T-helper 1 cell (primary cell): ENCODE results near the gene TSNAX.
"Not testable (repeated sequence)": the region's sequence is repeated elsewhere in the genome, so short reads cannot be mapped to it uniquely, and the experiment has no call there.

Experiments
- DNase-seq, 5 donors: peaks; one replicate each; pipeline ENCODE4 v3.0.0-alpha.2; 2012 to 2020

TSNAX gene

DNA sequence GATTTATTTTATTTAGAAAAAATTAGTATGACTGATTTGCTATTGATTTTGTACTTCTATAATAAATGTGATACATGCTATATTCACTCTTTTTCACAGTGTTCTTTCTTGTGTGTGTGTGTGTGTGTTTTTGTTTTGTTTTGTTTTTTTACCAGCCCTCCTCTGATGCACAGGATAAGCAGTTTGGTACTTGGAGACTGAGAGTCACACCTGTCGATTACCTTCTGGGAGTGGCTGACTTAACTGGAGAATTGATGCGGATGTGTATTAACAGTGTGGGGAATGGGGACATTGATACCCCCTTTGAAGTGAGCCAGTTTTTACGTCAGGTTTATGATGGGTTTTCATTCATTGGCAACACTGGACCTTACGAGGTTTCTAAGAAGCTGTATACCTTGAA is 35.9 kb downstream of the TSNAX start:
- DNase-seq = no peak

DNA sequence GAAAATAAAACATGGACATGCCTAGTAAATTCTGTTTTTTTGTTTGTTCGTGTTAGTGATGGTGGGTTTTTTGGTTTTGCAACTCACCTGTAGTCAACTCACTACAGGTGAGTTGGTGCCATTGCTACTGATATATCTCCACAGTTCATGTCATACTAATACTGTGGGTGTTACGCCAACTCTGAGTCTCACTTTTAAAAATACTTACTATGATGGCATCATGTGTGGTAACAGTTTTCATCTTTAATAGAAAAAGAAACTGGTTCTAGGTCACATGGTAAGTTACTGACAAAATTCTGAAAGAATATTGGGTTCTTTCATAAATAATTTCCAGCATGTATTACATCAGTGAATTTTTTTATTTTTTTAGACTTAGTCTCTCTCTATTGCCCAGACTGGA is 38.0 kb downstream of the TSNAX start:
- DNase-seq = no peak

DNA sequence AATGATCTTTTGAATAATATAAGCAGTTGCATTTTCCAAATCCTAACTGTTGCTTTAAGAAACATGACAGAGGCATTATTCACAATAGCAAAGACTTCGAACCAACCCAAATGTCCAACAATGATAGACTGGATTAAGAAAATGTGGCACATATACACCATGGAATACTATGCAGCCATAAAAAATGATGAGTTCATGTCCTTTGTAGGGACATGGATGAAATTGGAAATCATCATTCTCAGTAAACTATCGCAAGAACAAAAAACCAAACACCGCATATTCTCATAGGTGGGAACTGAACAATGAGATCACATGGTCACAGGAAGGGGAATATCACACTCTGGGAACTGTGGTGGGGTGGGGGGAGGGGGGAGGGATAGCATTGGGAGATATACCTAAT is 41.8 kb downstream of the TSNAX start:
- not testable (repeated sequence) for DNase-seq

DNA sequence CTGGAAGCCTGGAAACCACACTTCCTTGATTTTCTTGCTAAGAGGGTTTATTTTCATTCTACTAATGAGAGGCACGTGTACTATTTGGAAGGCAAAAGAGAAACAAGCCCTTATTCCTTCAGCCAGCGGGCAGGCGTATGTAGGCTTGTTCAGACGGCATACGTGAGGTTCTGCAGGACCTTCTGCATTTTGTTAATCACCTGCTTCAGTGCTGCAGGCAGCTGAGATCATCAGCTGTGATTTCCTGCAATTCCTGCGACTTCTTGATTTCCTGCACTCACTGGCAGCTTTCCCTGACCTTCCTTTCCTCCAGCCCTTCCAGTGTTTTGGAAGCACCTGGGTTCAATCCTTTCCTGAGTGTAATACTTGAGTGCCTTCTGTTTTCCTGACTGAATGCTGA is 43.4 kb downstream of the TSNAX start:
- no peak for DNase-seq

DNA sequence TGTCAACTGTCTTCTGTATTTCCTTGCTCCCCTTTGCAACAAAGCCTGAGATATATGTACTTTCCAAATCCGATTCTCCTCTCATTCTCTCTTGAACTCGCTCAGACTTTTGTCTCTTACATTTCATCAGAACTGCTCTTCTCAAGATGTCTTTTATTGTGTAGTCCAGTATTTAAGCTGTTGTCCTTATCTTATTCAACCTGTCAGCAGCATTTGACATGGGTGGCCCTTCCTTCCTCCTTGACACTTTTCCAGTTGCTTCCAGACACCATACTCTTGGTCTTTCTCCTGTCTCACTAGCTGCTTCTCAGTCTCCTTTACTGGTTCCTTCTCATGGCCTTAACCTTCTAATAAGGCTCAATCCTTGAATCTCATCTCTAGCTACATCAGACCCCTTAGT is 47.0 kb downstream of the TSNAX start:
- no peak for DNase-seq

DNA sequence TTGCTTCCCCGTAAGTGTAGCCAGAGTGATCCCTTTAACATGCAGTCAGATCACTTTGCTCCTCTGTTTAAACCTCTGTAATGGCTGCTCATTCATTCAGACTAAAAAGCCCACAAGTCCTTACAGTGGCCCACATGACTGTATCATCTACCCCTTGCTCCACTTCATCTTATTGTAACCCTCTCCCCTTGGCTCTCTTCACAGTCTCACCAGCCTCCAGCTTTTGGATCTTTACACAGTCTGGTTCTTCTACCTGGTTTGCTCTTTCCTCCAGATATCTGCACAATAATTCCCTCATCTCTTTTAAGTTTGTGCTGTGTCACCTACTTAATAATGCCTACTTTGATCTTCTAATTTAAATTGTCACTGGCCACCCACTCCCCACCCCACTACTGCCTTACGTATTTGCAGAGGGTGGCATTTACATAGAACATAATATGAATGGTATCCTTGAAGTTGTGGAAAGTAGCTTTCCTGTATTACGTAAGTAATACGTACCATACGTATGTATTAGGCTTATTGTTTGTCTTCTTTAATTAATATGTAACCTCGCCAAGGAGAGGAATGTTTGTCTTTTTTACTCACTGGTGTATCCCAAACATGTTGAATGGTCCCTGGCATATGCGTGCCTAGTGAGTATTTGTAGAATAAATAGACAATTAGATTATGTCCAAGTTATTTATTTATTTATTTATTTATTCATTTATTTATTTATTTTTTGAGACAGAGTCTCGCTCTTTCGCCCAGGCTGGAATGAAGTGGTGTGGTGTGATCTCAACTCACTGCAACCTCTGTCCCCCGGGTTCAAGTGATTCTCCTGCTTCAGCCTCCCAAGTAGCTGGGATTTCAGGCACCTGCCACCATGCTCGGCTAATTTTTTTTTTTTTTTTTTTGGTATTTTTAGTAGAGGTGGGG is 48.6 kb downstream of the TSNAX start:
- no peak for DNase-seq

DNA sequence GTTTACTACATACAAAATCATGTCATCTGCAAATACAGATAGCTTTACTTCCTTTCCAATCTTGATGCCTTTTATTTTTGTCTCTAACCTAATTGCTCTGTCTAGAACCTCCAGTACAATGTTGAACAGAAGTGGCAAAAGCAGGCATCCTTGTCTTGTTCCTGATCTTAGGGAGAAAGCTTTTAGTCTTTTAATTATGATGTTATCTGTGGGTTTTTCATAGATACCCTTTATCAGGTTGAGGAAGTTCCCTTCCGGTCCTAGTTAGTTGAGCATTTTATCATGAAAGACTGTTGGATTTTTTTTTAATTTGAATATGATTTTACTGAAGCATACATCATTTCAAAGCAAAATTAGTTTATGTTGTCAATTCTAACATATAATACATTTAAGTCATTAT is 52.4 kb downstream of the TSNAX start:
- no peak for DNase-seq

DNA sequence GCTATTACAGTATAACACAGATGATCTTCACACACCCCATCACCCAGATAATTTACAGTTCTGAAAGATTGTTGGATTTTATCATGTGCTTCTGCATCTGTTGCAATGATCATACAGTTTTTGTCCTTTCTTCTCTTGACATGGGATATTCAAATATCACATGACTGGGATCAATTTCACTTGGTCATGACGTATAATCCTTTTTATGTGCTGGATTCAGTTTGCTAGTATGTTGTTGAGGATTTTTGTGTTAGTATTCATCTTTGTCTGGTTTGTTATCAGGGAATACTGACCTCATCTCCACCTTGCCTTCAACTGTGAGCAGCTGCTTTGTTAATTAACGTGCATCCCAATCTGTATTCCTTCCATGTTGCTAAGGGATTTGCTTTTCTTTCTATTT is 53.4 kb downstream of the TSNAX start:
- DNase-seq = no peak

DNA sequence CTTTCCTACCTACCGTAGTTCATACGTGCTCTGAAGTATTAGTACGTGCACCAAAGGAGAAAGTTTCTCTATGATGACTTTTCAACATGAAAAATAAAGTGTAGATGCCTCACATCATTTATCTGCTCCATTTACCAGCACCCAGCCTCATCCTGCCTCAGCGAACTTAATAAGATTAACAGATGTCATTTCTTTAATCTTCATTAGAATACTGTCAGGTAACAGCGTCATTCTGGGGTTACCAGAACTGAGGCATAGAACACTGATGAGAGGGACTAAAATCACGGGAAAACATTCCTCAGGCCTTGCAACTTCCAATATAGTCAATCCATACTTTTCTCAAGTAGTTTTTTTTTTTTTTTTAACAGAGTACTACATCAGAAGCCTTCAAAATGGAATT is 54.9 kb downstream of the TSNAX start:
- no peak for DNase-seq

DNA sequence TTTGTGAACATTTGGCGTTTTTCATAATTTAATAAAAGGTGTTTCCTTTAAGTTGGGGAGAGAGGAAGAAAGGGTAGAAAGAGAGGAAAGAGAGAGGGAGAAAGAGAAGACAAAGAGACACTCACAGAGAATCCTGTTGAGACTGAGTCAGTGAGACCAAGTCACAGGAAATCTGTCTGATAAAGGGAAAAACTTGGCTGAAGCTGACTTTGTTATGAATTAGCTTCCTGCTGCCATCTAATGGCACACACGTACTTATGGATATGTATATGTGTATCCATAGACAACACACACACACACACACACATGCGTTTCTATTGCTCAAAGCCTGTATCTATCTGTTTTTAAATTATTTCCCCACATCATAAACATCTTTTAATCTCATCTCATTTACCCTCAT is 55.6 kb downstream of the TSNAX start:
- peak in 1 of 5 donors; percentile 41 for DNase-seq

DNA sequence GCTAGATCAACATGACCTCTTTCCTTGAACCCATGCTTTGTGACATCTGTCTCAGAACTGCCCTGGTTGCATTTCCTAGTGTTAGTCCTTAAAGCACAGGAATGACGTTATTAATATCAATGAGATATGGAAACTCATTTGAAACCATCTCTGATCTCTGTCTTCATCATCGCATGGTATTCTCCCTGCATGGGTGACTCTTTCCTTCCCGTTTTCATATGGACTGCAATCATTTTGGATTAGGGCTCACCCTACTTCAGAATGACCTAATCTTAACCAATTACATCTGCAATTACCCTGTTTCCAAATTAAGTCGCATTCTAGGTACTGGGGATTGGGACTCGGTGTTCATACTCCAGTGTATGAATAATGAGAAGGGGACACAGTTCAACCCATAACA is 56.5 kb downstream of the TSNAX start:
- DNase-seq = no peak

DNA sequence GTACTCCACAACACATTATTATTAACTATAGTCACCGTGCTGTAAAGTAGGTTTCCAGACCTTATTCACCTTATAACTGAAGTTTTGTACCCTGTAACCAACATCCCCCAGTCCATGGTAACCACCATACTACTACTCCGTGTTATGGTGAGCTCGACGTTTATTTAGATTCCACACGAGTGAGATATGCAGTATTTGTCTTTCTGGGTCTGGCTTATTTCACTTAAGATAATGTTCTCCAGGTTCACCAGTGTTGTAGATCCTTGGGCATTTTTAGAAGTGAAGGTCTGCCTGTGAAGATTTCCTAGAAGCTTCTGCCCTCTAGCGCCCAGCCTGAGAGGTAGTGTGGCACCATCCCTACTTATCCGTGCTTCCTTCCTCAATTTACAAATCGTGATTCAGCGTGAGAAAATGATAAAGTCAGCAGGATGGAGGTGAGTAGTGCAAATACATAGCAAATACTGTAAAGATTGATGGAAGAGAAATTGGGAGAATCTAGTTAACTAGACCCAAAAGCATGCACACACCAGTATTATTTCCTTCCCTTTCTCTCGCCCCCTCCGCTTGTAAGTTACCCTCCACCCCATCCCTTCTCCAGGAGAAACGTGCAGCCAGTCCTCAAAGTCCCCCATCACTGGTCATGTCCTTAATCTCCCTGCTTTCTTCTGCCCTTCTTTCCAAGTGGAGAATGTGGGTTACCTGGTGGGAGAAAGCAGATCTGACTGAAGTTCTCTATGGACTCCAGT is 62.2 kb downstream of the TSNAX start:
- peak in 3 of 5 donors; percentile 6 to 56 (median 23) for DNase-seq

DNA sequence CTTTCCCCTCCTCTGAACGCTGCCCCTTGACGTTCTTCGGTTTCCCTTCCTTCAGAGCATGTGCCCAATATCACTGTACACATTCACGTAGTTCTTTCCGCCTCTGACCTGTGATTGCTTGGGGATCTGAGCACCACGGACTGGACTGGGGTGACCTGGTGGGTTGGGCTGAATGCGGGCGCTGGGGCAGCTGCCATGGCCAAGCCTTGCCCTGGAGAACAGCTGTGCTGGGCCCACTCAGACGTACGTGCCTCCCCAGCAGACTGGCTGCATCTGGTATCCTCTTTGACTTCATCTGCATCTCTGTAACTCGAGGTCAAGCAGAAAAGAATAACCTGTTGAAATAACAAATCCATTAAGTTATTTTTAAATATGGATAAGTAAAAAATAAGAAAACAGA is 63.0 kb downstream of the TSNAX start:
- DNase-seq = no peak

DNA sequence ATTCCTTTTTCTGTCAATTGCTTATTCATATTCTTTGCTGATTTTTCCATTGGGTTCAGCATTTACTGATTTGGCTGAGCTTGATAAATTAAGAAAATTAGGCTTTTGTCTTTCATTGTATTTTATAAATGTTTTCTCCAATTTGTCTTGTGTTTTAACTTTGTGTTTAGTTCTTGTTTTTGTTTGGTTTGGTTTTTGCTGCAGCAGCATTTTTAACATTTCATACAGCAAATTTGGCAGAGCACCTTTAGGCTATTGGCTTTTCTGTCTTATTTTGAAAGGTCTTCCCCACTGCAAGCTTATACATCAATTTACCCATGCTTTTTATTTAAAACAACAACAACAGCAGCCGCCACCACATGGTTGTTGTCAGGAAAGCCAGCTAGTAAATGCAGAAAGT is 64.3 kb downstream of the TSNAX start:
- DNase-seq = no peak

DNA sequence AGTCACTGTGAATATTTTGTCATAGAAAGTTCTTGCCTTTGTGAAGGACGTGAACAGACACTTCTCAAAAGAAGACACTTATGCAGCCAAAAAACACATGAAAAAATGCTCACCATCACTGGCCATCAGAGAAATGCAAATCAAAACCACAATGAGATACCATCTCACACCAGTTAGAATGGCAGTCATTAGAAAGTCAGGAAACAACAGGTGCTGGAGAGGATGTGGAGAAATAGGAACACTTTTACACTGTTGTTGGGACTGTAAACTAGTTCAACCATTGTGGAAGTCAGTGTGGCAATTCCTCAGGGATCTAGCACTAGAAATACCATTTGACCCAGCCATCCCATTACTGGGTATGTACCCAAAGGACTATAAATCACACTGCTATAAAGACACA is 64.8 kb downstream of the TSNAX start:
- DNase-seq = not testable (repeated sequence)

DNA sequence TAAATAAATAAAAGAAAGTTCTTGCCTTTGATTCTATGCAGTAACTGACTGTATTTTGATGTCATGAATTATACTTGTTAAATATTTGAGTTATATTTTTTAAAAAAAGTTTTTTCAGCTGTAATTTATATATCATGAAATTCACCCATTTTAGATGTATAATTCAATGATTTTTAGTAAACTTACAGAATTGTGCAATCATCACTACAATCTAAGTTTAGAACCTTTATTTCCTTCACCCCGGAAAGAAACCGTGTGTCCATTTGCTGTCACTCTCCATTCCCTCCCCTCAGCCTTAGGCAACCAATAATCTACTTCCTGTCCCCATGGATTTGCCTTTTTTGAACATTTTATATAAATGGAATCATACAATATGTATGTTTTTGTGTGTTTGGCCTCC is 65.7 kb downstream of the TSNAX start:
- DNase-seq = no peak

DNA sequence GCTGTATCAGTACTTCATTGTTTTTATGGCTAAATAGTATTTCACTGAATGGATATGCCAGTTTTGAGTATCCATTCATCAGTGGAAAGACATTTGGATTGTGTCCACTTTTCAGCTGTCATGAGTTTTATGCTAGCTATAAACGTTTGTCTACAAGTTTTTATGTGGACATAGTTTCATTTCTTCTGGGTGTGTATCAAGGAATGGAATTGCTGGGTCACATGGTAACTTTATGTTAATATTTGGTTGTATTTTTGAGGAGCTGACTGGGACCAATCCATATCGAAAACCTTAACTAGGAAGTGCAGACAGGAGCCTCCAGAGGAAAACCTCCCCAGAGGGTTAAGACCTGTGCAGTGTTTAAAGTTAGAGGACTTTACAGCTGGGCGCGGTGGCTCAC is 66.3 kb downstream of the TSNAX start:
- no peak for DNase-seq

DNA sequence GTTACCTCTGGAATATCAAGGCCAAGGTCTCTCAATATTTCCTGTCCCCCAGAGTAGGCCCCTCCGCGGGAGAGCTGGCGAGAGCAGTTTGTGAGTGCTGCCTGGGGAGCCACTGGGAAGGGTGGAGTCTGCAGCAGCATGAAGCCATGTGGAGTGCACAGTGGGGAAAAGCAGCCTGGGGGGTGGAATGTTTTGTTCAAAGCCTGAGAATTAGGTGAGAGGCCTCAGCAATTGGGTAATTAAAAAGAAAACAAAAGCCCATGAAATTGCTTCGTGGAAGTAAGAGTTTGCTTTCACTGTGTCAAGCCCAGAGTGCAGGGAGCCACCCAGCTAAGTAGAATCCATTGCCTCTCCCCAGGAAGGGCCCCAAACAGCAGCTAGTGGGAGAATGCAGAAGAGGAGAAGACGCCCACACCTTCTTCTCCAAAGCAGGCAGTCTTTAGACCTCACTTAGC is 67.9 kb downstream of the TSNAX start:
- no peak for DNase-seq

DNA sequence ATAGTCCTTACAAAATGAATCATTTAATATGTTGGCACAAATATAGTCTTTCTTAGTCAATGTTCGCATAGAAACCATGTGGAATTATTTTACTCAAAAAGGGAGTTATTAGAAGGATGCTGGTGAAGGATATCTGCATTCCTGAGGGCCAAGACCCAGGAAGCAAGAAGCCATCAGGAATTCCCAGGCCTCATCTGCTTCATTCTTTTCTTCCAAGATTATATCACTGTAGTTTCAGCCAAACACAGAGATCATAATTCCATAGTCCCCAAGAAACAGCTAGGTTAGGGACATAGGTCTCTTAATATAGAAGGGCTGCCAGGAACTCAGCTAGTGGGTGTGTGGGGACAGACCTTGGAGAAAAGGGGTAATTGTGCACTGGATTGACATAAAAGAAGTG is 69.5 kb downstream of the TSNAX start:
- DNase-seq = no peak

DNA sequence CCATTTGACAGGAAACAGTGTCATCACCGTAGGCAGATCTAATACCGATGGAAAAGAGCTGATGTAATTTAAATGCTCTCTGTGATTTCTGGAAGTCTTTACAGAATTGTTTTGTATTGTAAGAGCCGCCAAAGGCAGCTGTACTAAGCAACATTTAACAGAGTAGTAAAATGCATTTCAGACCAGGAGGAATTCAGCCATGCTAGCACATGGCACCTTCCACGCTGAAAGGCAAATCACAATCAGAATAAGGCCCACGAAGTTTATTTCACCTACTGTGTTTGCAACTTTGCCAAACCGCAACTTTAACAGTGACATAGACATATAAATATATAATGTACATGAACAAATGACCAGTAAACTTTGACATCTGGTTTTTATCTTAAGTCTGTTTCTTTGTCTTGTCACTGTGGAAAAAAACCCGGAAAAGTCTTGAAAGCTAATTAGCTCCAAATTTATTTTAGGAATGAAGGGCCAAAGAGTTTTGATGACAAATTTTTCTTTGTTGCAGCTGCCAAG is 72.0 kb downstream of the TSNAX start:
- no peak for DNase-seq

DNA sequence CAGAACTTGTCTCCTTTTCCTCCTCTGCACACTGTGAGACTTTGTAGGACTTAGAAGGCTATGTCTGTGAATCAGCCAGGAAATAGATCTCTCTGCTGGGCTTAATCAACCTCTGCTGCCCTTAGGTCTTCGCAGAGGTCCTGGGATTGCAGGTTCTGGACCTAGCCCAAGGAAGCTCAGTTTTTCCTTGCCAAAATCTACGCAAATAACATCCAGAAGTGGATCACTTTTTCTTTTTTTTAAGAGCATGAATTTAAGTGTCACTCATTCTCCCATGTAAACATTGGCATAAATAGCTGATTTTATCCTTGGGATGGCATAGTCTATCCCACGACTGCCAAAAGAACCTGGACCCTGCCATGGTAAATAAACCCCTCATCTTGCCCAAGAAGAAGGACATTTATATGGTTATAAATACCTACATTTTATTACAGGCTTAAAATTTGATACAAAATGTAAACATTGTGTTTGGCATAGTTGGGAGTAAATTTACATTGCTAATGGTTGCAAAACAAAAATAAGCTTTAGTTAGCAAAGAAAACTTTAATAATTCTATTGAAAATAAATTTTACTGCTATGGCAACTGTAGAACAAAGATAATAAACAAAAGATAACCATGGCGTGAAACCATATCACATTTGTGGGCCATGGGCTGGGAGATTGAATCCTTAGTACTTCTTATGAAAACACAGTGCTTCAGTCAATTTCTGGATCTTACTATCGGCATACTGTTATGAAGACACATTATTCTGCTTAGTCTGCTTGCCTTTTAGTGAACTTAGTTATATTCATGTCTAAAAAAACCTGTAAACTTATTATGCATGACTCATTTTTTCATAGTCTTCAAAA is 73.6 kb downstream of the TSNAX start:
- no peak for DNase-seq

DNA sequence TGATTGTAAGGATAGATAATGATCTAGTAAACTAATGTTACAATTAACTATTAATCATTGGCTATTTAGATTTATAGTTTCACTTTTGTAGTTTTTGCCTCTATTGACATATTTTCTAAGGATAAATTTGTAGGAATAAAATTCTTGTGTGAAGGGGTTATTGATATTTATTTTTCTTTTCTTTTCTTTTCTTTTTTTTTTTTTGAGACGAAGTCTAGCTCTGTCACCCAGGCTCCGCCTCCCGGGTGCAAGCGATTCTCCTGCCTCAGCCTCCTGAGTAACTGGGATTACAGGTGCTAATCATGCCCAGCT is 74.2 kb downstream of the TSNAX start:
- DNase-seq = no peak
